SK-N-SH (cell line): ENCODE data around the gene RPS6KA2.

ENCODE experiments used
- EP300 ChIP-seq, 2 experiments: IDR thresholded peaks; 2 replicates each; pipeline versions ENCODE4 v1.4.0 to v1.6.1; 2012; ENCODE audit warnings: borderline replicate concordance in 1 of 2, low read depth in 1 of 2, low read length in 1 of 2
- EZH2phosphoT487 ChIP-seq: fragments of 200-600 bp; sonication (generic); IDR thresholded peaks from 2 replicates; pipeline ENCODE4 v1.6.1; 2017; ENCODE audit warnings: low read depth, mixed run types, mild to moderate bottlenecking, antibody characterized with exemption, moderate library complexity, borderline replicate concordance
- FOXJ3 ChIP-seq: sonication (generic); formaldehyde crosslinking; IDR thresholded peaks from 2 replicates; pipeline ENCODE4 v1.5.1; 2020; ENCODE audit warnings: mild to moderate bottlenecking, missing genetic modification reagents
- FOXM1 ChIP-seq: IDR thresholded peaks from 2 replicates; pipeline ENCODE4 v1.4.0; 2012; ENCODE audit warnings: low read depth, mild to moderate bottlenecking
- GABPA ChIP-seq: IDR thresholded peaks from 2 replicates; pipeline ENCODE4 v1.4.0; 2012; ENCODE audit warnings: low read depth, mild to moderate bottlenecking
- GATA2 ChIP-seq: sonication (generic); formaldehyde crosslinking; IDR thresholded peaks from 2 replicates; pipeline ENCODE4 v1.5.0; 2020; ENCODE audit warnings: mild to moderate bottlenecking, missing genetic modification reagents
- POLR2AphosphoS5 ChIP-seq: IDR thresholded peaks from 2 replicates; pipeline ENCODE4 v1.6.1; 2012; ENCODE audit warnings: low read depth, low read length
- RAD21 ChIP-seq: IDR thresholded peaks from 2 replicates; pipeline ENCODE4 v1.6.1; 2012; ENCODE audit warnings: mild to moderate bottlenecking, low read length
- TF ChIP-seq, protein P1 (sequence below): fragments of 200-600 bp; sonication (generic); IDR thresholded peaks from 2 replicates; pipeline ENCODE4 v1.6.1; 2017; ENCODE audit warnings: antibody characterized with exemption, mild to moderate bottlenecking, moderate library complexity
- TF ChIP-seq, protein P2 (sequence below): fragments of 150-350 bp; IDR thresholded peaks from 2 replicates; pipeline ENCODE4 v1.6.1; 2016; ENCODE audit warnings: mild to moderate bottlenecking, low read depth, low read length

- TF ChIP-seq, protein P1, sequence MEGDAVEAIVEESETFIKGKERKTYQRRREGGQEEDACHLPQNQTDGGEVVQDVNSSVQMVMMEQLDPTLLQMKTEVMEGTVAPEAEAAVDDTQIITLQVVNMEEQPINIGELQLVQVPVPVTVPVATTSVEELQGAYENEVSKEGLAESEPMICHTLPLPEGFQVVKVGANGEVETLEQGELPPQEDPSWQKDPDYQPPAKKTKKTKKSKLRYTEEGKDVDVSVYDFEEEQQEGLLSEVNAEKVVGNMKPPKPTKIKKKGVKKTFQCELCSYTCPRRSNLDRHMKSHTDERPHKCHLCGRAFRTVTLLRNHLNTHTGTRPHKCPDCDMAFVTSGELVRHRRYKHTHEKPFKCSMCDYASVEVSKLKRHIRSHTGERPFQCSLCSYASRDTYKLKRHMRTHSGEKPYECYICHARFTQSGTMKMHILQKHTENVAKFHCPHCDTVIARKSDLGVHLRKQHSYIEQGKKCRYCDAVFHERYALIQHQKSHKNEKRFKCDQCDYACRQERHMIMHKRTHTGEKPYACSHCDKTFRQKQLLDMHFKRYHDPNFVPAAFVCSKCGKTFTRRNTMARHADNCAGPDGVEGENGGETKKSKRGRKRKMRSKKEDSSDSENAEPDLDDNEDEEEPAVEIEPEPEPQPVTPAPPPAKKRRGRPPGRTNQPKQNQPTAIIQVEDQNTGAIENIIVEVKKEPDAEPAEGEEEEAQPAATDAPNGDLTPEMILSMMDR: no peak
- no peak for TF ChIP-seq RAD21
- TF ChIP-seq EP300 (IDR thresholded peaks at IDR 0.05; ENCODE audit: borderline replicate concordance in 1 of 2, low read depth in 1 of 2, low read length in 1 of 2): no peak
- no peak for TF ChIP-seq FOXJ3 (CRISPR knock-in tag)
- no peak for TF ChIP-seq EZH2phosphoT487
- no peak for TF ChIP-seq POLR2AphosphoS5
- TF ChIP-seq GABPA: no peak
- no peak for TF ChIP-seq FOXM1
- TF ChIP-seq GATA2 (CRISPR knock-in tag): no peak
- TF ChIP-seq, protein P2, sequence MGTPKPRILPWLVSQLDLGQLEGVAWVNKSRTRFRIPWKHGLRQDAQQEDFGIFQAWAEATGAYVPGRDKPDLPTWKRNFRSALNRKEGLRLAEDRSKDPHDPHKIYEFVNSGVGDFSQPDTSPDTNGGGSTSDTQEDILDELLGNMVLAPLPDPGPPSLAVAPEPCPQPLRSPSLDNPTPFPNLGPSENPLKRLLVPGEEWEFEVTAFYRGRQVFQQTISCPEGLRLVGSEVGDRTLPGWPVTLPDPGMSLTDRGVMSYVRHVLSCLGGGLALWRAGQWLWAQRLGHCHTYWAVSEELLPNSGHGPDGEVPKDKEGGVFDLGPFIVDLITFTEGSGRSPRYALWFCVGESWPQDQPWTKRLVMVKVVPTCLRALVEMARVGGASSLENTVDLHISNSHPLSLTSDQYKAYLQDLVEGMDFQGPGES: no peak
Measured at GRCh38 chr6:166559662-166560061, 67.4 kb downstream of the RPS6KA2 start.
